Measurements from ENCODE around the gene ZNF189.

DNA sequence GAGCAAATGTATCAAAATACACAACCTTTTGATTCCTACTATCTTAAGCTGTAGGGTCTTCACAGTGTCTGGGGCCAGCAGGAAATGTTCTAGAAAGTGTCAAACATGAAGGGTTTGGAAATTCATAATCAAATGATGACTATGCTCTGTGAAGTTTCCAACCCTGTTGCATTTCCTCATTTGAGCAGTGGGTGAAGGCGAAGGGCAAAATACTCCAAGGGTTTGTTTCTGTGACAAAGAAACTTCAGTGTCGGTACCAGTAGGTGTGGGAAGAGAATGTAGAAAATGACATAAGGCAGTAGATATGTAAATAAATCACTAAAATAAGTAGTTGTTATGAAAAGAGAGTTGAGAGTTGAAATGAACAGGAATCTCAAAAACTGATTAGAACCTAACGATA, 36.3 kb downstream of the ZNF189 start:
- TF ChIP-seq RCOR1 (IDR thresholded peaks at IDR 0.05; ENCODE audit: insufficient replicate concordance, low read length) (no peak), CEBPB (IDR thresholded peaks at IDR 0.05; ENCODE audit: low read depth, low read length) (no peak), POLR2A (IDR thresholded peaks at IDR 0.05; ENCODE audit: low read depth, low read length) (no peak), RFX5 (IDR thresholded peaks at IDR 0.05; ENCODE audit: low read depth, low read length) (no peak), MXI1 (IDR thresholded peaks at IDR 0.05; ENCODE audit: borderline replicate concordance, low read depth, low read length) (no peak), CHD1 (IDR thresholded peaks at IDR 0.05; ENCODE audit: low read depth, low read length) (no peak)
- TF ChIP-seq, protein P1, sequence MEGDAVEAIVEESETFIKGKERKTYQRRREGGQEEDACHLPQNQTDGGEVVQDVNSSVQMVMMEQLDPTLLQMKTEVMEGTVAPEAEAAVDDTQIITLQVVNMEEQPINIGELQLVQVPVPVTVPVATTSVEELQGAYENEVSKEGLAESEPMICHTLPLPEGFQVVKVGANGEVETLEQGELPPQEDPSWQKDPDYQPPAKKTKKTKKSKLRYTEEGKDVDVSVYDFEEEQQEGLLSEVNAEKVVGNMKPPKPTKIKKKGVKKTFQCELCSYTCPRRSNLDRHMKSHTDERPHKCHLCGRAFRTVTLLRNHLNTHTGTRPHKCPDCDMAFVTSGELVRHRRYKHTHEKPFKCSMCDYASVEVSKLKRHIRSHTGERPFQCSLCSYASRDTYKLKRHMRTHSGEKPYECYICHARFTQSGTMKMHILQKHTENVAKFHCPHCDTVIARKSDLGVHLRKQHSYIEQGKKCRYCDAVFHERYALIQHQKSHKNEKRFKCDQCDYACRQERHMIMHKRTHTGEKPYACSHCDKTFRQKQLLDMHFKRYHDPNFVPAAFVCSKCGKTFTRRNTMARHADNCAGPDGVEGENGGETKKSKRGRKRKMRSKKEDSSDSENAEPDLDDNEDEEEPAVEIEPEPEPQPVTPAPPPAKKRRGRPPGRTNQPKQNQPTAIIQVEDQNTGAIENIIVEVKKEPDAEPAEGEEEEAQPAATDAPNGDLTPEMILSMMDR (conservative IDR thresholded peaks at IDR 0.05; ENCODE audit: low read depth, low read length), result no peak
- TF ChIP-seq, protein P2, sequence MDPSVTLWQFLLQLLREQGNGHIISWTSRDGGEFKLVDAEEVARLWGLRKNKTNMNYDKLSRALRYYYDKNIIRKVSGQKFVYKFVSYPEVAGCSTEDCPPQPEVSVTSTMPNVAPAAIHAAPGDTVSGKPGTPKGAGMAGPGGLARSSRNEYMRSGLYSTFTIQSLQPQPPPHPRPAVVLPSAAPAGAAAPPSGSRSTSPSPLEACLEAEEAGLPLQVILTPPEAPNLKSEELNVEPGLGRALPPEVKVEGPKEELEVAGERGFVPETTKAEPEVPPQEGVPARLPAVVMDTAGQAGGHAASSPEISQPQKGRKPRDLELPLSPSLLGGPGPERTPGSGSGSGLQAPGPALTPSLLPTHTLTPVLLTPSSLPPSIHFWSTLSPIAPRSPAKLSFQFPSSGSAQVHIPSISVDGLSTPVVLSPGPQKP (IDR thresholded peaks at IDR 0.05; ENCODE audit: borderline replicate concordance, low read depth, low read length), result no peak

All from IMR-90 (cell line).